Calu3 (cell line): ENCODE data around the gene NBEA. TPM values are rescaled to one million over a fixed set of nuclear protein-coding genes. Genes with fewer than 3 reads are reported as not detected.

Source experiments
- BruUV-seq: library from RNA; stranded (reverse); fragments of 400-500 nt; replicated peaks from 2 replicates; lab custom pipeline; 2021; lab: Mats Ljungman, UMichigan
- CTCF ChIA-PET: fragments of 300-600 bp; sonication (Branson Sonifier 250); formaldehyde crosslinking; loops from one replicate; lab custom pipeline; 2022; ENCODE audit warnings: antibody characterized with exemption; lab: Charles Lee
- DNase-seq: peaks from one replicate; pipeline ENCODE4 v3.0.0; 2022
- H3K27ac Mint-ChIP-seq: one replicate; pipeline ENCODE4 v1.8.0; 2022; ENCODE audit warnings: mixed read lengths; ENCODE audit not compliant: unreplicated experiment
- H3K27me3 Mint-ChIP-seq: one replicate; pipeline ENCODE4 v1.8.0; 2022; ENCODE audit warnings: mixed read lengths; ENCODE audit not compliant: unreplicated experiment
- H3K36me3 Mint-ChIP-seq: one replicate; pipeline ENCODE4 v1.8.0; 2022; ENCODE audit warnings: mild to moderate bottlenecking, moderate library complexity, mixed read lengths; ENCODE audit not compliant: insufficient read depth, unreplicated experiment
- H3K4me1 Mint-ChIP-seq: one replicate; pipeline ENCODE4 v1.8.0; 2022; ENCODE audit warnings: mild to moderate bottlenecking, low read depth, mixed read lengths; ENCODE audit not compliant: unreplicated experiment
- H3K4me3 Mint-ChIP-seq: one replicate; pipeline ENCODE4 v1.8.0; 2022; ENCODE audit warnings: mild to moderate bottlenecking, low read depth, moderate library complexity, mixed read lengths; ENCODE audit not compliant: unreplicated experiment
- H3K9me3 Mint-ChIP-seq: one replicate; pipeline ENCODE4 v1.8.0; 2022; ENCODE audit warnings: low read depth, mixed read lengths; ENCODE audit not compliant: unreplicated experiment
- CTCF ChIP-seq: fragments of 200-600 bp; IDR thresholded peaks from one replicate; pipeline ENCODE4 v1.8.0; 2022; ENCODE audit warnings: antibody characterized with exemption; ENCODE audit not compliant: unreplicated experiment
- intact Hi-C: fragments of 100-400 bp; cut with micrococcal nuclease; formaldehyde crosslinking; loops from one replicate; pipeline ENCODE4 v1.10.0; 2022; ENCODE audit not compliant: unreplicated experiment
- total RNA-seq: library from RNA; stranded (reverse); gene quantifications from 2 replicates; pipeline ENCODE4 v1.2.3, GENCODE V29; 2022

The NBEA gene
- total RNA-seq, 1 experiment from 2014 or later = 18.0 TPM

GRCh38 chr13:35473206-35473775 is 531.2 kb downstream of the NBEA start:
- Mint-ChIP-seq H3K36me3 (no peaks in the 10 kb centered on the region), H3K27me3 (no peaks in the 10 kb centered on the region), H3K27ac (no peak overlapping the region), H3K4me1 (no peaks in the 10 kb centered on the region), H3K9me3 (no peaks in the 10 kb centered on the region), H3K4me3 (no peak overlapping the region)
- TF ChIP-seq CTCF = no peak
- no TSS peak for BruUV-seq
- intact Hi-C loops = no loop called here
- no peak for DNase-seq
- CTCF ChIA-PET = no interaction called here

GRCh38 chr13:35473802-35474201 is 531.7 kb downstream of the NBEA start:
- CTCF ChIA-PET = no interaction called here
- H3K4me3 Mint-ChIP-seq = no peak overlapping the region

GRCh38 chr13:35474496-35475211 is 532.6 kb downstream of the NBEA start:
- no peak for TF ChIP-seq CTCF
- H3K4me3 Mint-ChIP-seq = no peak overlapping the region
- no peak for DNase-seq
- H3K9me3 Mint-ChIP-seq = no peaks in the 10 kb centered on the region
- CTCF ChIA-PET = no interaction called here
- intact Hi-C loops = no loop called here
- H3K36me3 Mint-ChIP-seq = no peaks in the 10 kb centered on the region
- no peaks in the 10 kb centered on the region for H3K27me3 Mint-ChIP-seq
- H3K27ac Mint-ChIP-seq = no peak overlapping the region
- H3K4me1 Mint-ChIP-seq = no peaks in the 10 kb centered on the region
- BruUV-seq = no TSS peak

More at GRCh38 chr13:35473802-35474201, 531.7 kb downstream of the NBEA start:
- H3K9me3 Mint-ChIP-seq = no peaks in the 10 kb centered on the region
- no peak for DNase-seq
- no peaks in the 10 kb centered on the region for H3K36me3 Mint-ChIP-seq
- no TSS peak for BruUV-seq
- H3K27ac Mint-ChIP-seq = no peak overlapping the region
- H3K4me1 Mint-ChIP-seq = no peaks in the 10 kb centered on the region
- intact Hi-C loops = no loop called here
- no peaks in the 10 kb centered on the region for H3K27me3 Mint-ChIP-seq
- TF ChIP-seq CTCF = no peak

DNA sequence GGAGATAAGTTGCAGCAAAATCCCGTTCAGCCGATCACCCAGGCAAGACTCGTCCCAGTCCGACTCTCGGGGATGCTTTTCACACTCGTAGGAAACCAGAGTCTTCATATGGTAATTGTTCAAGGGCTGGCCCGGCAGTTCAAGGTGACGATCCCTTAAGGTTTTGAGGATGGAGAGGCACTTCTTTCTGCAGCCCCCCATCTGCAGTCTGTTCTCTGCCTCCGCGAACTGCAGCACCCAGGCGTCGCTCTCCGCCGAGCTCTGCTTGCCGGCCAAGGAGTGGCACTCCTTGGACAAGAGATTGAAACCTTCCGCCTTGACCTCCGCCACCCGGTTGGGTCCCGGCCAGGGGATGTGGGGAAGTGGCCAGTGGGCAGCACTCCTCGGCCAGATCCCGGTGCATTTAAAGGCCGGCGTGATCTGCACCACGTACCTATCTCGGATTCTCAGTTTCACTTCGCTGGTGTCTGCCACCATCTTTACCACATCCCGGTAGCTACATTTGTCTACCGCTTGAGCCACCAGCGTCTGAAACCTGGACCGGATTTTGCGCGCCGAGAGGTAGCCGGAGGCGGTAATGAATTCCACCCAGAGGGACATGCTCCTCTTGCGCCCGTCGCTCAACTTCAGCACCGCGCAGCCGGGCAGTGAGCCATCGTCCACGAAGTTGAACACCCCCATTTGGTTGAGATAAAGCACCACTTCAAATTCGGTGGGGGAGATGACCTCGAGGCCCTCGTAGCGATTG is 533.3 kb downstream of the NBEA start:
- H3K4me3 Mint-ChIP-seq = no peak overlapping the region
- BruUV-seq = no TSS peak
- no peak for TF ChIP-seq CTCF
- CTCF ChIA-PET = no interaction called here
- no peak overlapping the region for H3K27ac Mint-ChIP-seq
- H3K27me3 Mint-ChIP-seq = no peaks in the 10 kb centered on the region
- H3K4me1 Mint-ChIP-seq = no peaks in the 10 kb centered on the region
- H3K36me3 Mint-ChIP-seq = no peaks in the 10 kb centered on the region
- no peaks in the 10 kb centered on the region for H3K9me3 Mint-ChIP-seq
- intact Hi-C loops = no loop called here
- DNase-seq = no peak
